Skeletal muscle satellite cell (primary cell): ENCODE results near the gene POLA1.
"Not testable (repeated sequence)": the region's sequence is repeated elsewhere in the genome, so short reads cannot be mapped to it uniquely, and the experiment has no call there.

Experiments
- H3K27me3 ChIP-seq: 2 replicates; pipeline ENCODE4 v1.7.0; 2013; ENCODE audit warnings: low read length; ENCODE audit not compliant: control insufficient read depth, insufficient read depth
- H3K36me3 ChIP-seq: 2 replicates; pipeline ENCODE4 v1.7.0; 2013; ENCODE audit warnings: mild to moderate bottlenecking, control low read depth, low read length; ENCODE audit not compliant: insufficient read depth
- H3K4me1 ChIP-seq: 2 replicates; pipeline ENCODE4 v1.7.0; 2013; ENCODE audit warnings: low read length; ENCODE audit not compliant: control insufficient read depth, insufficient read depth
- H3K4me2 ChIP-seq: 2 replicates; pipeline ENCODE4 v1.7.0; 2013; ENCODE audit warnings: mild to moderate bottlenecking, low read length
- H3K4me3 ChIP-seq: 2 replicates; pipeline ENCODE4 v1.7.0; 2013; ENCODE audit warnings: low read length
- H3K9ac ChIP-seq: 2 replicates; pipeline ENCODE4 v1.7.0; 2013; ENCODE audit warnings: mild to moderate bottlenecking, low read depth, low read length, moderate library complexity
- H3K9me3 ChIP-seq: replicated peaks from 2 replicates; pipeline ENCODE4 v1.7.0; 2013; ENCODE audit warnings: mild to moderate bottlenecking, control low read depth, low read length

The POLA1 gene

DNA sequence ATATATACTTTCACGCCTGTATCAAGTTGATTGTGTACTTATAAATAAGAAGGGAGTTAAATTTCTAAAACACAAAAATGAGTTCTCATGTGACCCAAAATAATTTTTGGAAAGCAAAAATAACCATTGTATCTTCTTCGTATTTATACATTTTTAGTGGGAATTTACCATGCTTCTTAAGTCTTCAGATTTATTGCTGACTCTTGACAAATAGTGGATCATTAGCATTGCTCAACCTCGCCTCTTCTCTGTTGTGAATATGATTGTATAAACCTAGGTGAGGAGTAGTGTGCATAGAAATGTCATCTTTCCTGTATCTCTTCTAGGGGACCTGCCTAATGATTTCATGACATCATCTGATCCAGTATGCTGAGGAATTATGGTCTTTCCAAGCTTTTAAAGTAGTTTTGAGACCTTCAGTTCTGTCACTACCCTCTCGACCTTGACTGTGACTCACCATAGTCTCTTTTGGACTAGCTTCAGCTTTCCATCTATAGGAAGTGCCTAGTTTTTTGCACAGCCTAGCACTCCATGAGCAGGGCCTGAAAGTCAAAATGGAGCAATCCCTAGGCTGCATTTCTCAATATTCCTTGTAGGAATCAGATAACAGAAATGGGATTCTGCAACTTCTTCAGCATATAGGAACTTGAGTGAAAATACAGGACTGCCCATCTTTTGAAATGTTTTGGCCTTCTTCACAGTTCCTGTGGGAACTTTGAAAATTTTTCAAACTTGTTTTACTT lies 164.5 kb downstream of the POLA1 start:
- no peaks in the 10 kb centered on the region for H3K27me3 ChIP-seq
- no peaks in the 10 kb centered on the region for H3K36me3 ChIP-seq
- no peak overlapping the region for H3K4me2 ChIP-seq
- H3K9me3 ChIP-seq: no peaks in the 10 kb centered on the region
- H3K9ac ChIP-seq: no peak overlapping the region
- peaks cover 8% of the 10 kb centered on the region for H3K4me1 ChIP-seq
- no peak overlapping the region for H3K4me3 ChIP-seq

- Histone ChIP-seq H3K36me3 (no peaks in the 10 kb centered on the region), H3K4me1 (peaks cover 8% of the 10 kb centered on the region), H3K9me3 (no peaks in the 10 kb centered on the region), H3K27me3 (no peaks in the 10 kb centered on the region), H3K4me2 (no peak overlapping the region), H3K4me3 (no peak overlapping the region), H3K9ac (no peak overlapping the region)
Measured at GRCh38 chrX:24859211-24859841, 165.6 kb downstream of the POLA1 start.

DNA sequence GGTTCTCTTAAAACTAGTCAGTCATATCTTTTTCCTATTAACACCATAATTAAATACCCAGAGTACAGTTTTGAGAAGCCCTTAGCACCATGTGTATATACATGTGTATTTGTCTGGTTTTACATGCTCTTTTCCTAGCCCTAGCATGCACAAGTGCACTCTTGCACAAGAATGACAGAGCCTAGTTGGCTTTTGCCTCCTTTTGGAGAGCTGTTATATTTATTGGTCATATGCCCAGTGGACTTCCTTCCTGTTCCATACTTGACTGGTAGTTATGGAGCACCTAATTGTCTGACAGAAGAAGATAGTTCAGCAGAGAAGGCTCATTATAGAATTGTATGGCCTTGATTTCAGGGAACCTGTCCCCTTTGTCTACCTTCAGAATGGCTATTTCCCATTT lies 166.4 kb downstream of the POLA1 start:
- Histone ChIP-seq H3K4me1 (peaks cover 8% of the 10 kb centered on the region), H3K36me3 (no peaks in the 10 kb centered on the region), H3K9me3 (no peaks in the 10 kb centered on the region)

DNA sequence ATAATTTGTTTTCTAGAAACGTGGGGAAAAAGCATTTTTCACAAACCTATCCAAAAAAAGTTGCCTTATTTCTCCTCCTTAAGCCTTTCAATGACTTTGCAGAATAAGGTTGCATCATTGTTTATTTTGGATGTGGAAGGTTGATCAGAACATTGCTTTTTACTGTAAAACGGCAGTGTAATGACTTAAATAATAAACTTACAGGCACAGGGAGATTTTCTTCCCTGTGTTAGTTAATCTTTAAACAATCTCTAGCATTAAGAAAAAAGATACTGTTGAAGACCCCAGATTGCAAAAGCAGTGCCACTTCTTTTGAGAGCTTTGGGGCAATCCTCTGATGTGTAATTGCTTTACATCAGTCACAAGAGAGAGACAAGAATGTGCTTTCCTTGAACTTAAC lies 168.6 kb downstream of the POLA1 start:
- Histone ChIP-seq H3K9ac (no peak overlapping the region), H3K4me1 (peaks cover 8% of the 10 kb centered on the region), H3K9me3 (no peaks in the 10 kb centered on the region)

More for the DNA sequence above, 166.4 kb downstream of the POLA1 start:
- H3K27me3 ChIP-seq: no peaks in the 10 kb centered on the region
- no peak overlapping the region for H3K4me3 ChIP-seq
- H3K9ac ChIP-seq: no peak overlapping the region
- no peak overlapping the region for H3K4me2 ChIP-seq

GRCh38 chrX:24863779-24864178 lies 170.1 kb downstream of the POLA1 start:
- H3K4me3 ChIP-seq, H3K4me1 ChIP-seq, H3K4me2 ChIP-seq, H3K9ac ChIP-seq, H3K27me3 ChIP-seq, H3K36me3 ChIP-seq, H3K9me3 ChIP-seq: not testable (repeated sequence)

More for the DNA sequence above, 168.6 kb downstream of the POLA1 start:
- Histone ChIP-seq H3K27me3 (no peaks in the 10 kb centered on the region), H3K4me3 (no peak overlapping the region), H3K4me2 (peak overlapping the region; percentile 14), H3K36me3 (no peaks in the 10 kb centered on the region)

GRCh38 chrX:24870143-24870542 lies 176.4 kb downstream of the POLA1 start:
- Histone ChIP-seq H3K4me3 (no peak overlapping the region), H3K36me3 (no peaks in the 10 kb centered on the region), H3K9ac (no peak overlapping the region), H3K4me2 (no peak overlapping the region), H3K4me1 (no peaks in the 10 kb centered on the region), H3K27me3 (no peaks in the 10 kb centered on the region), H3K9me3 (no peaks in the 10 kb centered on the region)

- H3K9ac ChIP-seq: no peak overlapping the region
- H3K27me3 ChIP-seq: no peaks in the 10 kb centered on the region
- H3K4me2 ChIP-seq: no peak overlapping the region
- H3K9me3 ChIP-seq: no peaks in the 10 kb centered on the region
- no peaks in the 10 kb centered on the region for H3K4me1 ChIP-seq
- H3K36me3 ChIP-seq: no peaks in the 10 kb centered on the region
- no peak overlapping the region for H3K4me3 ChIP-seq
Measured at GRCh38 chrX:24874604-24875247, 181.0 kb downstream of the POLA1 start.

DNA sequence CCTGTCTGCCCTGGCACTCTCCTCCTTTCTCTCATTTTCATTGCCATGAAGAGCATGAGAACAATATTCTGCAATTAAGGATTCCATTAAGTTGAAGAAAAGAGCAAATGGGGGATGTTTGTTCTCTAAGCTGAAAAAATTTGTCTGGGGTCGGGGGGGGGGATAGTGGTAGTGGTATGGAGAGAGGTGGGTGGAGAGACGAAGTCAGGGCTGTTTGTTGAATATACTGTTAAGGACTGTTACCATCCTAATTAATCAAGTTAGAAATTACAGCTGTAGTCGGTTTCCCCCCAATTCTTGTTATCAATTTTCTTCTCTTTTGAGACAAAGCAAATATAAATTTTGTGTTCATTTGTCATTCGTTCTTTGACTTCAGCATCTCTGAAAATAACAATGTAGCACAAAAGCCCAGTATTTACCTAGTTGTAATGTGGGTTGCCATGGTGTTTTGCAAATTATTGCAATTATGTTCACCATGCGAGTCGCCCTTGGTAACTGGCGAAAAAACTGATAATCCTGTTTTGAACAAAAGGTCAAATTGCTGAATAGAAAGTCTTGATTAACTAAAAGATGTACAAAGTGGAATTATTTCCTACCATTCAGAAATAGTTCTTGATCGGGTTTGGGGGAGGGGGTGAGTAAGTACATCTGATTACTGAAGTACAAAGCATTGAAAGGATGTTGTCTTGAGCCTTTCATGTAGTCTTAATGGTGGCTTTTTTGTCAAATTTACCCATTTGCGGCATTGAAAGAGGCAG lies 183.0 kb downstream of the POLA1 start:
- Histone ChIP-seq H3K9ac (no peak overlapping the region), H3K9me3 (no peaks in the 10 kb centered on the region), H3K27me3 (no peaks in the 10 kb centered on the region), H3K4me2 (no peak overlapping the region), H3K4me3 (no peak overlapping the region), H3K4me1 (no peaks in the 10 kb centered on the region), H3K36me3 (no peaks in the 10 kb centered on the region)

GRCh38 chrX:24877288-24877664 lies 183.6 kb downstream of the POLA1 start:
- Histone ChIP-seq H3K4me3 (no peak overlapping the region), H3K4me2 (no peak overlapping the region), H3K4me1 (no peaks in the 10 kb centered on the region), H3K27me3 (no peaks in the 10 kb centered on the region), H3K36me3 (no peaks in the 10 kb centered on the region), H3K9me3 (no peaks in the 10 kb centered on the region), H3K9ac (no peak overlapping the region)

GRCh38 chrX:24877854-24878650 lies 184.3 kb downstream of the POLA1 start:
- no peak overlapping the region for H3K4me2 ChIP-seq
- H3K4me1 ChIP-seq: no peaks in the 10 kb centered on the region
- H3K27me3 ChIP-seq: no peaks in the 10 kb centered on the region
- H3K9ac ChIP-seq: no peak overlapping the region
- no peak overlapping the region for H3K4me3 ChIP-seq
- H3K36me3 ChIP-seq: no peaks in the 10 kb centered on the region
- H3K9me3 ChIP-seq: no peaks in the 10 kb centered on the region

DNA sequence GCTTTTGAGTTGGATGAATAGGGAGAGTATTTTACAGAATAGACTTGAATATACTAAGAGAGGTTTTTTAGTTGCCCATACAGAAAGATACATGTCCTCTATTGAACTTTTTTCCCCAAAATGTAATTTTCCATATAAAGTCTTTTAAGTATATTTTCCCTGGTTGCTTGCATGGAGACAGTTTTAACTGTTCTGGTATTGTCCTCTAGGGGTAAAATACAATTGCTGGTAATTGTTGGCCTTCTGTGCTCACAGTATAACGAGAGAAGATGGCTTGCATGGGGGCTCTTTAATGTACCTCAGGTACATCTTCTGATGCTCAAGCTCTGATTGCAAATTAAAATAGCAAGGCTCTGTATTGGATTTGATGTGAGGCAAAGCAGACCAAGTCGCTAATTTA lies 186.0 kb downstream of the POLA1 start:
- no peaks in the 10 kb centered on the region for H3K27me3 ChIP-seq
- no peaks in the 10 kb centered on the region for H3K4me1 ChIP-seq
- no peaks in the 10 kb centered on the region for H3K36me3 ChIP-seq
- H3K9me3 ChIP-seq: no peaks in the 10 kb centered on the region
- H3K4me3 ChIP-seq: no peak overlapping the region
- no peak overlapping the region for H3K9ac ChIP-seq
- H3K4me2 ChIP-seq: no peak overlapping the region
